OCI-LY1 (cell line): ENCODE results near the gene IFIH1.

Experiments used
- H2AFZ ChIP-seq: fragments of 200-600 bp; sonication (generic), shearing (Covaris generic); 2 replicates; pipeline ENCODE4 v1.6.0; 2014; ENCODE audit warnings: antibody characterized with exemption, mild to moderate bottlenecking, low read length
- H3F3A ChIP-seq: fragments of 200-600 bp; sonication (generic), shearing (Covaris generic); 2 replicates; pipeline ENCODE4 v1.6.0; 2014; ENCODE audit warnings: mild to moderate bottlenecking, antibody characterized with exemption, low read length, moderate library complexity; ENCODE audit not compliant: insufficient read depth
- H3K27ac ChIP-seq: fragments of 200-600 bp; sonication (generic); 2 replicates; pipeline ENCODE4 v1.5.1; 2014; ENCODE audit warnings: low read length, mixed run types, mild to moderate bottlenecking, low read depth; ENCODE audit not compliant: poor library complexity, severe bottlenecking
- H3K27me3 ChIP-seq: fragments of 200-600 bp; sonication (generic); 2 replicates; pipeline ENCODE4 v1.6.0; 2014; ENCODE audit warnings: antibody characterized with exemption, mild to moderate bottlenecking, low read length, moderate library complexity; ENCODE audit not compliant: insufficient read depth
- H3K36me3 ChIP-seq: fragments of 200-600 bp; sonication (generic); 2 replicates; pipeline ENCODE4 v1.6.1; 2014; ENCODE audit warnings: mild to moderate bottlenecking, antibody characterized with exemption, low read length, moderate library complexity, mixed read lengths; ENCODE audit not compliant: insufficient read depth
- H3K4me1 ChIP-seq: fragments of 200-600 bp; sonication (generic); 2 replicates; pipeline ENCODE4 v1.5.1; 2014; ENCODE audit warnings: mild to moderate bottlenecking, low read length, moderate library complexity; ENCODE audit not compliant: insufficient read depth, severe bottlenecking
- H3K4me2 ChIP-seq: fragments of 200-600 bp; sonication (generic), shearing (Covaris generic); 2 replicates; pipeline ENCODE4 v1.6.1; 2014; ENCODE audit warnings: low read length
- H3K4me3 ChIP-seq: fragments of 200-600 bp; sonication (generic); 2 replicates; pipeline ENCODE4 v1.5.1; 2014; ENCODE audit warnings: low read length, low read depth, mild to moderate bottlenecking, mixed read lengths; ENCODE audit not compliant: poor library complexity, severe bottlenecking
- H3K79me2 ChIP-seq: fragments of 200-600 bp; shearing (Covaris generic); 2 replicates; pipeline ENCODE4 v1.6.1; 2016; ENCODE audit warnings: mixed run types, low read length, mixed read lengths; ENCODE audit not compliant: insufficient read depth
- H3K9ac ChIP-seq: fragments of 200-600 bp; sonication (generic), shearing (Covaris generic); 2 replicates; pipeline ENCODE4 v1.6.1; 2014; ENCODE audit warnings: mild to moderate bottlenecking, low read length, mixed read lengths
- H3K9me2 ChIP-seq: fragments of 200-600 bp; sonication (generic), shearing (Covaris generic); 2 replicates; pipeline ENCODE4 v1.6.1; 2014; ENCODE audit warnings: low read depth, mild to moderate bottlenecking, low read length, mixed read lengths
- H3K9me3 ChIP-seq: fragments of 200-600 bp; shearing (Covaris generic); 2 replicates; pipeline ENCODE4 v1.6.1; 2014; ENCODE audit warnings: low read length, mixed read lengths
- H4K20me1 ChIP-seq: fragments of 200-600 bp; sonication (generic), shearing (Covaris generic); 2 replicates; pipeline ENCODE4 v1.6.0; 2016; ENCODE audit warnings: mild to moderate bottlenecking, low read length; ENCODE audit not compliant: insufficient read depth
- CTCF ChIP-seq: fragments of 200-600 bp; sonication (generic), shearing (Covaris generic); IDR thresholded peaks from 2 replicates; pipeline ENCODE4 v1.5.1; 2017; ENCODE audit warnings: mild to moderate bottlenecking, antibody characterized with exemption, low read length, moderate library complexity, mixed read lengths
- EZH2 ChIP-seq: fragments of 200-600 bp; sonication (generic), shearing (Covaris generic); IDR thresholded peaks from 2 replicates; pipeline ENCODE4 v1.8.0; 2017; ENCODE audit warnings: borderline replicate concordance, mixed run types, mild to moderate bottlenecking, antibody characterized with exemption, low read length, moderate library complexity, mixed read lengths

The IFIH1 gene

DNA sequence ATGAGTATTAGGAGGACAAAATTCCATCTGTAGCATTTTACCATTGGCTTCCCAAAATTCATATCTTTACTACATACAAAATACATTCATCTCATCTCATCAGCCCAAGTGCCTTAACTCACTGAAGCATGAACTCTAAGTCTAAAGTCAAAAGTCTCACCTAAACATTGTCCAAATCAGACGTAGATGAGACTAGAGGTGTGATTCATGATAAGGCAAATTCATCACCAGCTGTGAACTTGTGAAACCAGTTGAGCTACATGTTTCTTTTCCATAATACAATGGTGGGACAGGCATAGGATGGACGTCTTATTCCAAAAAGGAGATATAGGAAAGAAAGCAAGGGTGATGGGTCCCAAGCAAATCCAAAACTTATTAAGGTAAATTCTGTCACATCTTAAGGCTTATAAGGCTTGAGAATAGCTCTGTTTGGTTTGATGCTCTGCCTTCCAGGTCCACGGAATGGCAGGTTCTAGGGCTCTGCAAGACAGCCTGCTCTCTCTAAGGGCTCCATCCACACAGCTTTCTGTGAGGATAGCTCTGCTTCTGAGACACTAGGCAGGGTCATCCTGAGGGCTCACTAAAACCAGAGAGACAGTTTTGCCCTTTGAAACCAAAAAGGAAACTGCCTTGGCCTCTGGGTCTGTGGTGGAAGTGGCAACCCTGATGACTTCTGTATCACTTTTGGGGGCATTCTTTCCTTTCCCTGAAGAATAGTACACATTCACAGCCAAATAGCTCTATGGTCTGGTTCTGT, 9.6 kb downstream of the IFIH1 start:
- Histone ChIP-seq H3K27ac (no peak overlapping the region), H3K9me2 (no peaks in the 10 kb centered on the region), H3K79me2 (no peaks in the 10 kb centered on the region), H3K27me3 (no peaks in the 10 kb centered on the region), H3K4me1 (no peaks in the 10 kb centered on the region), H3K9me3 (no peaks in the 10 kb centered on the region), H2AFZ (no peak overlapping the region), H3K4me3 (no peak overlapping the region), H3K36me3 (no peaks in the 10 kb centered on the region), H4K20me1 (no peaks in the 10 kb centered on the region), H3F3A (no peaks in the 10 kb centered on the region), H3K9ac (no peak overlapping the region), H3K4me2 (no peak overlapping the region)
- TF ChIP-seq CTCF (no peak), EZH2 (no peak)

DNA sequence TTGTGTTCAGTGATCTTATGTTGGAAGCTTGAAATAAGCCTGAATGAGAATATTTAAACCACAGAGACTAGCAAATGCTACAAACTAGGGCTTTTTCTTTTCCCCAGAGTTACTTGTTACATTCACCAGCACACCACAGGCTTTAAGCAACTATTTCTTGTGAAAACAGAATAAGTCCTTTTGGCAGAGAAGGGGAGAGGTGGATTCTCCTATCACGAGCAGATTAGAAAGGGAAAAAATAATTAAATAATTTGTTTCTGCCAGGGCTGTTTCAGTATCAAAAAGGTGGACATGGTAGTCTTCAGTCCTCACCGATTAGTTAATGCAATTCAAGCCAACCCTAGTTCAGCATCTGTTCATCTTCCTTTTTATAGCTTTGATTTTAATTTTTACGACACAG, 12.6 kb downstream of the IFIH1 start:
- H3K79me2 ChIP-seq = no peaks in the 10 kb centered on the region

GRCh38 chr2:162301877-162302276, 16.6 kb downstream of the IFIH1 start:
- Histone ChIP-seq H3F3A (no peaks in the 10 kb centered on the region), H3K4me2 (no peak overlapping the region), H3K4me1 (peaks cover 3% of the 10 kb centered on the region), H3K4me3 (no peak overlapping the region), H3K9me3 (no peaks in the 10 kb centered on the region), H4K20me1 (no peaks in the 10 kb centered on the region), H2AFZ (no peak overlapping the region), H3K27ac (no peak overlapping the region), H3K36me3 (no peaks in the 10 kb centered on the region), H3K9me2 (no peaks in the 10 kb centered on the region), H3K9ac (no peak overlapping the region), H3K79me2 (no peaks in the 10 kb centered on the region), H3K27me3 (no peaks in the 10 kb centered on the region)
- no peak for TF ChIP-seq CTCF
- TF ChIP-seq EZH2 = no peak

More for the DNA sequence above, 12.6 kb downstream of the IFIH1 start:
- no peaks in the 10 kb centered on the region for H3F3A ChIP-seq
- H3K9ac ChIP-seq = no peak overlapping the region
- no peaks in the 10 kb centered on the region for H4K20me1 ChIP-seq
- H3K4me1 ChIP-seq = peaks cover 2% of the 10 kb centered on the region
- no peaks in the 10 kb centered on the region for H3K9me3 ChIP-seq
- no peaks in the 10 kb centered on the region for H3K9me2 ChIP-seq
- H3K27me3 ChIP-seq = no peaks in the 10 kb centered on the region
- H3K36me3 ChIP-seq = no peaks in the 10 kb centered on the region
- no peak overlapping the region for H2AFZ ChIP-seq
- no peak for TF ChIP-seq CTCF
- no peak for TF ChIP-seq EZH2
- no peak overlapping the region for H3K4me3 ChIP-seq
- no peak overlapping the region for H3K27ac ChIP-seq
- H3K4me2 ChIP-seq = no peak overlapping the region
